HCT116 (cell line): ENCODE data around the gene ALDH1A2. TPM values are rescaled to one million over a fixed set of nuclear protein-coding genes. Genes with fewer than 3 reads are reported as not detected.
A peak's percentile ranks its signal among the peaks of the same experiment; 100 is the strongest.

Experiments used
- ATAC-seq: fragments of 200-7000 bp; cut with Tn5 transposase; 2 replicates; pipeline ENCODE4 v1.9.1; 2020; ENCODE audit warnings: mild to moderate bottlenecking, moderate library complexity
- BruUV-seq: library from RNA; stranded (reverse); fragments of 400-500 nt; replicated peaks from 2 replicates; lab custom pipeline; 2021; lab: Mats Ljungman, UMichigan
- CTCF ChIA-PET: fragments of 300-600 bp; sonication (Branson Sonifier 250); formaldehyde crosslinking; loops from one replicate; lab custom pipeline; 2021; ENCODE audit warnings: antibody characterized with exemption; lab: Charles Lee
- POLR2A ChIA-PET: fragments of 300-600, 350-600 bp; sonication (Branson Sonifier 250); formaldehyde crosslinking; loops from one replicate; lab custom pipeline; 2021; ENCODE audit warnings: antibody characterized with exemption; lab: Charles Lee
- RAD21 ChIA-PET, 2 experiments: fragments of 300-600 bp; sonication (Branson Sonifier 250); formaldehyde crosslinking; loops; one replicate each; lab custom pipeline; 2023; ENCODE audit warnings: low total read pairs in 2 of 2; ENCODE audit not compliant: uncharacterized antibody in 2 of 2, unreplicated experiment in 2 of 2, low non-redundant PET in 1 of 2; lab: Charles Lee
- DNase-seq: peaks from one replicate; pipeline ENCODE4 v3.0.0-alpha.2; 2010; ENCODE audit warnings: low read depth, low spot score
- H2AFZ ChIP-seq: fragments of 200-600 bp; shearing (Covaris generic), sonication (generic); 2 replicates; pipeline ENCODE4 v1.6.1; 2017; ENCODE audit warnings: low read depth, mixed run types, mixed read lengths, antibody characterized with exemption, low read length; ENCODE audit not compliant: poor library complexity, severe bottlenecking
- H3K27ac ChIP-seq: 2 replicates; pipeline ENCODE4 v1.5.1; 2012; ENCODE audit warnings: low read depth, low read length
- H3K27me3 ChIP-seq: fragments of 200-600 bp; sonication (generic); 2 replicates; pipeline ENCODE4 v1.6.1; 2016; ENCODE audit warnings: mixed run types, low read length, mixed read lengths; ENCODE audit not compliant: insufficient read depth
- H3K36me3 ChIP-seq, 2 experiments: fragments of 200-500 bp in 1 of 2; fragments of 200-600 bp in 1 of 2; sonication (Bioruptor generic) in 1 of 2; sonication (generic) in 1 of 2; 2 replicates each; pipeline versions ENCODE4 v1.5.1 to v1.6.1; 2014 to 2016; ENCODE audit warnings: low read length in 2 of 2, inconsistent platforms in 1 of 2, mixed read lengths in 1 of 2, mixed run types in 1 of 2; ENCODE audit not compliant: insufficient read depth in 2 of 2, control insufficient read depth in 1 of 2
- H3K4me1 ChIP-seq, 2 experiments: fragments of 200-600 bp in 1 of 2; sonication (generic) in 1 of 2; 2 replicates each; pipeline versions ENCODE4 v1.5.1 to v1.6.1; 2012 to 2017; ENCODE audit warnings: low read length in 2 of 2, inconsistent platforms in 1 of 2, mild to moderate bottlenecking in 1 of 2, mixed read lengths in 1 of 2, mixed run types in 1 of 2, moderate library complexity in 1 of 2; ENCODE audit not compliant: insufficient read depth in 2 of 2, control insufficient read depth in 1 of 2
- H3K4me2 ChIP-seq: fragments of 200-600 bp; sonication (generic); 2 replicates; pipeline ENCODE4 v1.6.1; 2017; ENCODE audit warnings: mixed run types, low read length, mixed read lengths
- H3K4me3 ChIP-seq, 2 experiments: fragments of 200-600 bp in 1 of 2; sonication (generic) in 1 of 2; replicated peaks in 1 of 2; 2 replicates each; pipeline ENCODE4 v1.5.1; 2011 to 2016; ENCODE audit warnings: low read length in 2 of 2, control low read depth in 1 of 2, low read depth in 1 of 2, mild to moderate bottlenecking in 1 of 2, mixed read lengths in 1 of 2, mixed run types in 1 of 2
- H3K79me2 ChIP-seq: fragments of 200-600 bp; sonication (generic); 2 replicates; pipeline ENCODE4 v1.6.1; 2017; ENCODE audit warnings: mild to moderate bottlenecking, mixed run types, low read length, moderate library complexity, mixed read lengths; ENCODE audit not compliant: insufficient read depth
- H3K9ac ChIP-seq: fragments of 200-600 bp; sonication (generic); 2 replicates; pipeline ENCODE4 v1.6.1; 2016; ENCODE audit warnings: low read length, mixed read lengths
- H3K9me2 ChIP-seq: fragments of 200-600 bp; sonication (generic), shearing (Covaris generic); 2 replicates; pipeline ENCODE4 v1.6.1; 2017; ENCODE audit warnings: mixed run types, mild to moderate bottlenecking, moderate library complexity; ENCODE audit not compliant: insufficient read depth
- H3K9me3 ChIP-seq, 2 experiments: fragments of 200-500 bp in 1 of 2; fragments of 200-600 bp in 1 of 2; sonication (Bioruptor generic) in 1 of 2; sonication (generic) in 1 of 2; 2 replicates each; pipeline ENCODE4 v1.6.1; 2014 to 2017; ENCODE audit warnings: low read length in 2 of 2, mixed read lengths in 2 of 2, inconsistent platforms in 1 of 2, low read depth in 1 of 2, mild to moderate bottlenecking in 1 of 2, mixed run types in 1 of 2, moderate library complexity in 1 of 2; ENCODE audit not compliant: control insufficient read depth in 1 of 2, insufficient read depth in 1 of 2
- H4K20me1 ChIP-seq: fragments of 200-600 bp; sonication (generic), shearing (Covaris generic); 2 replicates; pipeline ENCODE4 v1.6.1; 2017; ENCODE audit warnings: mixed run types, mild to moderate bottlenecking, moderate library complexity; ENCODE audit not compliant: insufficient read depth
- CEBPB ChIP-seq: IDR thresholded peaks from 2 replicates; pipeline ENCODE4 v1.6.1; 2012; ENCODE audit warnings: low read depth
- EZH2 ChIP-seq: fragments of 200-600 bp; sonication (generic); IDR thresholded peaks from 2 replicates; pipeline ENCODE4 v1.6.1; 2017; ENCODE audit warnings: antibody characterized with exemption, mixed run types
- FOSL1 ChIP-seq: IDR thresholded peaks from 2 replicates; pipeline ENCODE4 v1.6.1; 2012; ENCODE audit warnings: low read depth
- JUND ChIP-seq: IDR thresholded peaks from 2 replicates; pipeline ENCODE4 v1.6.1; 2012
- MAX ChIP-seq: IDR thresholded peaks from 2 replicates; pipeline ENCODE4 v1.6.1; 2012
- POLR2AphosphoS5 ChIP-seq: IDR thresholded peaks from 2 replicates; pipeline ENCODE4 v1.6.1; 2011; ENCODE audit warnings: mild to moderate bottlenecking, low read depth, low read length, moderate library complexity
- RAD21 ChIP-seq: IDR thresholded peaks from 2 replicates; pipeline ENCODE4 v1.6.1; 2012; ENCODE audit warnings: low read depth, mild to moderate bottlenecking
- REST ChIP-seq: IDR thresholded peaks from 2 replicates; pipeline ENCODE4 v1.6.1; 2012; ENCODE audit warnings: low read depth
- SRF ChIP-seq: IDR thresholded peaks from 2 replicates; pipeline ENCODE4 v1.6.1; 2012; ENCODE audit warnings: low read depth
- TCF7L2 ChIP-seq: IDR thresholded peaks from 2 replicates; pipeline ENCODE4 v1.7.0; 2011; ENCODE audit warnings: borderline replicate concordance, inconsistent platforms; ENCODE audit not compliant: insufficient read depth, insufficient read length; ENCODE audit errors: extremely low read depth
- ZFX ChIP-seq: fragments of 450-650 bp; IDR thresholded peaks from 2 replicates; pipeline ENCODE4 v1.6.1; 2017
- ZNF274 ChIP-seq: fragments of 200-500 bp; sonication (Bioruptor generic); IDR thresholded peaks from 2 replicates; pipeline ENCODE4 v1.6.1; 2014; ENCODE audit warnings: mild to moderate bottlenecking, low read depth, low read length, inconsistent platforms
- intact Hi-C: fragments of 100-400 bp; cut with micrococcal nuclease; formaldehyde crosslinking; loops from 2 replicates; pipeline ENCODE4 v1.10.0; 2022
- total RNA-seq: library from RNA; stranded (reverse); gene quantifications from one replicate; pipeline ENCODE4 v1.2.1, GENCODE V29; 2021; ENCODE audit not compliant: unreplicated experiment
- TF ChIP-seq, protein P1 (sequence below): IDR thresholded peaks from 2 replicates; pipeline ENCODE4 v1.6.1; 2012

The ALDH1A2 gene
- total RNA-seq, 1 experiment from 2014 or later = 1.7 TPM

GRCh38 chr15:57950381-57950946 lies 115.0 kb downstream of the ALDH1A2 start:
- ATAC-seq (no peak), DNase-seq (peak; percentile 31)
- Histone ChIP-seq H3K27ac (no peak overlapping the region), H3K4me2 (no peak overlapping the region)
- intact Hi-C loops = no loop called here
- no peak for TF ChIP-seq ZFX
- no peak for TF ChIP-seq TCF7L2
- TF ChIP-seq POLR2AphosphoS5 = 0 out of 2 replicates have a peak, but pooled peaks have one; percentile 15
- no peak for TF ChIP-seq FOSL1
- TF ChIP-seq CEBPB = peak; percentile 86
- no peak; the same call in 1 of the 2 replicates for TF ChIP-seq MAX
- TF ChIP-seq RAD21 = no peak
- no peak for TF ChIP-seq JUND
- TF ChIP-seq, all 23 proteins: peak for 2
- CTCF ChIA-PET = no interaction called here
- Histone ChIP-seq H3K79me2 (no peaks in the 10 kb centered on the region), H3K27me3 (no peaks in the 10 kb centered on the region), H3K4me3 (no peak overlapping the region), H3K9me3 (no peaks in the 10 kb centered on the region), H3K4me1 (no peaks in the 10 kb centered on the region), H4K20me1 (no peaks in the 10 kb centered on the region), H3K9ac (no peak overlapping the region), H3K36me3 (no peaks in the 10 kb centered on the region), H3K9me2 (no peaks in the 10 kb centered on the region), H2AFZ (no peak overlapping the region)
- BruUV-seq = no TSS peak
- RAD21 ChIA-PET = no interaction called here
- POLR2A ChIA-PET = no interaction called here

GRCh38 chr15:57949374-57949943 lies 116.1 kb downstream of the ALDH1A2 start:
- ChIA-PET POLR2A (no interaction called here), CTCF (no interaction called here), RAD21 (no interaction called here)
- BruUV-seq = no TSS peak
- no peak overlapping the region for H3K27ac ChIP-seq
- H3K79me2 ChIP-seq = no peaks in the 10 kb centered on the region
- ATAC-seq (no peak), DNase-seq (no peak)
- H2AFZ ChIP-seq = no peak overlapping the region
- no peaks in the 10 kb centered on the region for H3K27me3 ChIP-seq
- no peaks in the 10 kb centered on the region for H3K9me2 ChIP-seq
- no peak overlapping the region for H3K4me3 ChIP-seq
- H3K4me1 ChIP-seq = no peaks in the 10 kb centered on the region
- no peaks in the 10 kb centered on the region for H3K9me3 ChIP-seq
- no peaks in the 10 kb centered on the region for H3K36me3 ChIP-seq
- no peak overlapping the region for H3K9ac ChIP-seq
- H3K4me2 ChIP-seq = no peak overlapping the region
- intact Hi-C loops = no loop called here
- no peak for TF ChIP-seq EZH2
- no peak for TF ChIP-seq MAX
- no peak for TF ChIP-seq FOSL1
- TF ChIP-seq ZNF274 = no peak
- no peak for TF ChIP-seq POLR2AphosphoS5
- TF ChIP-seq, protein P1, sequence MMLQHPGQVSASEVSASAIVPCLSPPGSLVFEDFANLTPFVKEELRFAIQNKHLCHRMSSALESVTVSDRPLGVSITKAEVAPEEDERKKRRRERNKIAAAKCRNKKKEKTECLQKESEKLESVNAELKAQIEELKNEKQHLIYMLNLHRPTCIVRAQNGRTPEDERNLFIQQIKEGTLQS = no peak
- TF ChIP-seq SRF = no peak
- TF ChIP-seq TCF7L2 = no peak
- no peak for TF ChIP-seq REST
- no peaks in the 10 kb centered on the region for H4K20me1 ChIP-seq
